B cell (primary cell): ENCODE measurements around the gene GMPPA. TPM values are rescaled to one million over a fixed set of nuclear protein-coding genes. Genes with fewer than 3 reads are reported as not detected.

Source experiments
- ATAC-seq: fragments of 200-7000 bp; cut with Tn5 transposase; one replicate; pipeline ENCODE4 v1.10.0; 2021; ENCODE audit warnings: low read depth, mild to moderate bottlenecking, moderate number of reproducible peaks, moderate library complexity
- CTCF ChIA-PET: fragments of 350-600 bp; sonication (Branson Sonifier 250); formaldehyde crosslinking; loops from one replicate; lab custom pipeline; 2021; ENCODE audit warnings: antibody characterized with exemption, inconsistent platforms; lab: Charles Lee
- POLR2A ChIA-PET: fragments of 350-600 bp; sonication (Branson Sonifier 250); formaldehyde crosslinking; loops from one replicate; lab custom pipeline; 2021; ENCODE audit warnings: antibody characterized with exemption; lab: Charles Lee
- DNase-seq: peaks from one replicate; pipeline ENCODE4 v3.0.0; 2013
- H2AFZ ChIP-seq: 2 replicates; pipeline ENCODE4 v1.6.1; 2012; ENCODE audit warnings: mild to moderate bottlenecking, low read depth, low read length; ENCODE audit not compliant: insufficient read depth, poor library complexity, severe bottlenecking
- H3K27ac ChIP-seq, 2 donors: 1 replicate in 1 of 2; 2 replicates in 1 of 2; pipeline ENCODE4 v1.5.1; 2012 to 2013; ENCODE audit warnings: low read length in 2 of 2, mild to moderate bottlenecking in 2 of 2, moderate library complexity in 1 of 2
- H3K27me3 ChIP-seq, 4 experiments: fragments of 200-600 bp in 1 of 4; sonication (generic) in 1 of 4; replicated peaks in 1 of 4; 1 replicate in 2 of 4; 2 replicates in 2 of 4; pipeline versions ENCODE4 v1.6.1 to v1.7.0; 2013 to 2016; ENCODE audit warnings: low read length in 3 of 4, mild to moderate bottlenecking in 2 of 4, mixed read lengths in 1 of 4, moderate library complexity in 1 of 4; ENCODE audit not compliant: insufficient read depth in 4 of 4, control insufficient read depth in 3 of 4; ENCODE audit errors: control extremely low read depth in 1 of 4
- H3K36me3 ChIP-seq, 2 experiments: replicated peaks in 1 of 2; 1 replicate in 1 of 2; 2 replicates in 1 of 2; pipeline versions ENCODE4 v1.6.1 to v1.7.1; 2013; ENCODE audit warnings: low read length in 1 of 2; ENCODE audit not compliant: insufficient read depth in 2 of 2, control insufficient read depth in 1 of 2; ENCODE audit errors: control extremely low read depth in 1 of 2, extremely low read depth in 1 of 2
- H3K4me1 ChIP-seq, 2 donors: fragments of 200-600 bp in 1 of 2; sonication (generic) in 1 of 2; 1 replicate in 1 of 2; 2 replicates in 1 of 2; pipeline versions ENCODE4 v1.5.1 to v1.6.1; 2013 to 2017; ENCODE audit warnings: low read length in 2 of 2; ENCODE audit not compliant: control insufficient read depth in 2 of 2, insufficient read depth in 2 of 2
- H3K4me2 ChIP-seq: replicated peaks from 2 replicates; pipeline ENCODE3; 2012; ENCODE audit warnings: mild to moderate bottlenecking, low read depth, low read length; ENCODE audit not compliant: poor library complexity, severe bottlenecking
- H3K4me3 ChIP-seq, 5 experiments: fragments of 200-600 bp in 1 of 5; sonication (generic) in 1 of 5; 1 replicate in 3 of 5; 2 replicates in 2 of 5; pipeline versions ENCODE4 v1.5.1 to v1.7.0; 2011 to 2016; ENCODE audit warnings: low read length in 4 of 5, mild to moderate bottlenecking in 4 of 5, low read depth in 2 of 5, control low read depth in 1 of 5, moderate library complexity in 1 of 5; ENCODE audit not compliant: insufficient read depth in 1 of 5; ENCODE audit errors: control extremely low read depth in 1 of 5, extremely low read depth in 1 of 5
- H3K79me2 ChIP-seq: fragments of 200-600 bp; sonication (generic); one replicate; pipeline ENCODE4 v1.6.0; 2016; ENCODE audit warnings: low read length; ENCODE audit not compliant: control insufficient read depth, insufficient read depth
- H3K9ac ChIP-seq: fragments of 200-600 bp; sonication (generic); 2 replicates; pipeline ENCODE4 v1.6.1; 2017; ENCODE audit warnings: mild to moderate bottlenecking, low read length, moderate library complexity
- H3K9me3 ChIP-seq, 3 donors: one replicate each; pipeline versions ENCODE4 v1.6.1 to v1.7.1; 2013; ENCODE audit warnings: low read length in 2 of 3; ENCODE audit not compliant: control insufficient read depth in 2 of 3, insufficient read depth in 1 of 3; ENCODE audit errors: control extremely low read depth in 1 of 3
- H4K20me1 ChIP-seq: 2 replicates; pipeline ENCODE4 v1.6.0; 2012; ENCODE audit warnings: mild to moderate bottlenecking, low read length; ENCODE audit not compliant: insufficient read depth, control insufficient read depth, poor library complexity, severe bottlenecking
- H3K27ac Mint-ChIP-seq: one replicate; pipeline ENCODE4 v1.8.0; 2021; ENCODE audit warnings: mixed read lengths
- H3K27me3 Mint-ChIP-seq: one replicate; pipeline ENCODE4 v1.8.0; 2021; ENCODE audit warnings: mixed read lengths
- H3K4me1 Mint-ChIP-seq: one replicate; pipeline ENCODE4 v1.8.0; 2021; ENCODE audit warnings: mixed read lengths
- H3K4me3 Mint-ChIP-seq: one replicate; pipeline ENCODE4 v1.8.0; 2021; ENCODE audit warnings: mixed read lengths
- H3K9me3 Mint-ChIP-seq: one replicate; pipeline ENCODE4 v1.8.0; 2022; ENCODE audit warnings: mixed read lengths; ENCODE audit not compliant: insufficient read depth
- CTCF ChIP-seq: fragments of 200-600 bp; IDR thresholded peaks from one replicate; pipeline ENCODE4 v1.8.0; 2022; ENCODE audit warnings: antibody characterized with exemption, mild to moderate bottlenecking
- EZH2 ChIP-seq: IDR thresholded peaks from 2 replicates; pipeline ENCODE4 v1.6.1; 2012; ENCODE audit warnings: borderline replicate concordance, low read depth, mild to moderate bottlenecking, moderate library complexity, low read length; ENCODE audit not compliant: insufficient read depth, poor library complexity, severe bottlenecking
- WGBS: methylation state at CpG from one replicate; pipeline ENCODE4 v1.1.5; 2013; ENCODE audit warnings: missing lambda C conversion rate; ENCODE audit not compliant: insufficient coverage; 5-methylcytosine and 5-hydroxymethylcytosine counted together
- intact Hi-C: fragments of 100-400 bp; cut with micrococcal nuclease; formaldehyde crosslinking; loops from one replicate; pipeline ENCODE4 v1.10.0; 2022
- polyA plus RNA-seq: library from polyadenylated mRNA; depleted of rRNA; stranded (reverse); fragments of >200 nt; gene quantifications from 2 replicates; pipeline ENCODE4 v1.2.3, GENCODE V29; 2012
- small RNA-seq: library from RNA; depleted of rRNA; stranded (forward); fragments of <200 nt; gene quantifications from one replicate; pipeline ENCODE3, GENCODE V24; 2012; ENCODE audit warnings: low replicate concordance, low read depth; ENCODE audit not compliant: insufficient read length
- total RNA-seq, 2 donors: library from RNA; stranded (reverse); fragments of 120-200 nt in 1 of 2; gene quantifications; 1 replicate in 1 of 2; 2 replicates in 1 of 2; pipeline versions ENCODE4 v1.2.3 to v1.2.4, GENCODE V29; 2013 to 2022

The GMPPA gene
- total and polyA plus RNA-seq, 2 donors (not counting 1 experiment from before 2014, with no cell fraction given) = 27.8 to 67.9 TPM

GRCh38 chr2:219555956-219556355 lies 57.3 kb downstream of the GMPPA start:
- Histone ChIP-seq H3K9ac (no peak overlapping the region), H3K27me3 (peaks cover 0 to 56% (median 21%) of the 10 kb centered on the region in 4 experiments), H4K20me1 (no peaks in the 10 kb centered on the region), H3K4me2 (no peak overlapping the region), H3K4me3 (no peak overlapping the region), H3K4me1 (peaks cover 20 to 27% of the 10 kb centered on the region in 2 donors), H2AFZ (no peak overlapping the region), H3K36me3 (no peaks in the 10 kb centered on the region), H3K79me2 (no peaks in the 10 kb centered on the region), H3K9me3 (peaks cover 0 to 30% (median 0%) of the 10 kb centered on the region in 3 donors), H3K27ac (no peak overlapping the region)
- Mint-ChIP-seq H3K27ac (no peak overlapping the region), H3K4me1 (peaks cover 12% of the 10 kb centered on the region), H3K4me3 (no peak overlapping the region), H3K27me3 (peaks cover 41% of the 10 kb centered on the region), H3K9me3 (no peaks in the 10 kb centered on the region)
- CTCF ChIA-PET = interaction anchor here (0.7 kb wide), 1 partner anchor 106 kb away, joined by 3 read pairs; no protein-coding TSS in a partner anchor
- WGBS = 97% methylated on average over 20 of the region's 20 CpGs
- no peak for DNase-seq
- no peak for ATAC-seq
- POLR2A ChIA-PET = no interaction called here
- intact Hi-C loops = no loop called here
- TF ChIP-seq CTCF (no peak), EZH2 (no peak)

GRCh38 chr2:219556413-219556812 lies 57.7 kb downstream of the GMPPA start:
- peaks cover 40% of the 10 kb centered on the region for H3K27me3 Mint-ChIP-seq
- no peak overlapping the region for H3K27ac Mint-ChIP-seq
- 94% methylated on average over 19 of the region's 19 CpGs for WGBS
- CTCF ChIA-PET = interaction anchor here (0.7 to 0.8 kb wide), 2 partner anchors 7 to 105 kb away, joined by 3 read pairs; no protein-coding TSS in a partner anchor
- no peaks in the 10 kb centered on the region for H3K36me3 ChIP-seq
- TF ChIP-seq CTCF (no peak), EZH2 (no peak)
- peaks cover 18 to 22% of the 10 kb centered on the region in 2 donors for H3K4me1 ChIP-seq
- H3K27ac ChIP-seq = no peak overlapping the region
- no peaks in the 10 kb centered on the region for H3K79me2 ChIP-seq
- no peak overlapping the region for H3K4me3 Mint-ChIP-seq
- H3K9me3 ChIP-seq = peaks cover 0 to 27% (median 0%) of the 10 kb centered on the region in 3 donors
- DNase-seq (no peak), ATAC-seq (no peak)
- no peak overlapping the region for H3K4me3 ChIP-seq
- H2AFZ ChIP-seq = no peak overlapping the region
- POLR2A ChIA-PET = no interaction called here
- peaks cover 0 to 51% (median 19%) of the 10 kb centered on the region in 4 experiments for H3K27me3 ChIP-seq
- no peak overlapping the region for H3K4me2 ChIP-seq
- peaks cover 11% of the 10 kb centered on the region for H3K4me1 Mint-ChIP-seq
- H3K9ac ChIP-seq = no peak overlapping the region
- no peaks in the 10 kb centered on the region for H4K20me1 ChIP-seq
- no peaks in the 10 kb centered on the region for H3K9me3 Mint-ChIP-seq
- intact Hi-C loops = no loop called here

Small RNAs within 50 kb of the gene (small RNA-seq; reads per million reads assigned to genes)
- gene MIR3132 = not detected

Other genes starting within 250 kb of the GMPPA start
- gene TUBA4B, start 245.6 kb upstream of the GMPPA start, total RNA-seq = not detected in 2 replicates
- gene TUBA4B, start 245.6 kb upstream of the GMPPA start, polyA plus RNA-seq = 0.12 TPM in 1 of 2 replicates, not detected in the other
- 196 and 213 TPM in 2 replicates for gene TUBA4A, start 245.0 kb upstream of the GMPPA start, total RNA-seq
- 155 and 338 TPM in 2 replicates for gene TUBA4A, start 245.0 kb upstream of the GMPPA start, polyA plus RNA-seq
- 169 and 184 TPM in 2 replicates for gene DNAJB2, start 219.5 kb upstream of the GMPPA start, total RNA-seq
- gene DNAJB2, start 219.5 kb upstream of the GMPPA start, polyA plus RNA-seq = 127 and 222 TPM in 2 replicates
- gene PTPRN, start 189.5 kb upstream of the GMPPA start, total RNA-seq = not detected in 2 replicates
- gene PTPRN, start 189.5 kb upstream of the GMPPA start, polyA plus RNA-seq = 0.04 and 0.09 TPM in 2 replicates
- not detected in 2 replicates for gene RESP18, start 166.1 kb upstream of the GMPPA start, total RNA-seq
- gene RESP18, start 166.1 kb upstream of the GMPPA start, polyA plus RNA-seq = not detected in 2 replicates
- gene DNPEP, start 111.0 kb upstream of the GMPPA start, total RNA-seq = 91.1 and 91.7 TPM in 2 replicates
- 82.6 and 97.4 TPM in 2 replicates for gene DNPEP, start 111.0 kb upstream of the GMPPA start, polyA plus RNA-seq
- gene DES, start 80.5 kb upstream of the GMPPA start, total RNA-seq = not detected in 2 replicates
- not detected in 2 replicates for gene DES, start 80.5 kb upstream of the GMPPA start, polyA plus RNA-seq
- gene SPEG, start 64.0 kb upstream of the GMPPA start, total RNA-seq = 0.10 and 0.74 TPM in 2 replicates
- gene SPEG, start 64.0 kb upstream of the GMPPA start, polyA plus RNA-seq = 0.03 and 0.95 TPM in 2 replicates
- gene ASIC4, start 15.6 kb downstream of the GMPPA start, total RNA-seq = not detected in 2 replicates
- gene ASIC4, start 15.6 kb downstream of the GMPPA start, polyA plus RNA-seq = 0.03 TPM in 1 of 2 replicates, not detected in the other
- gene CHPF, start 44.9 kb downstream of the GMPPA start, total RNA-seq = 1.2 and 1.3 TPM in 2 replicates
- 5.2 and 8.7 TPM in 2 replicates for gene CHPF, start 44.9 kb downstream of the GMPPA start, polyA plus RNA-seq
- 0.39 TPM in 1 of 2 replicates, not detected in the other for gene TMEM198, start 45.1 kb downstream of the GMPPA start, total RNA-seq
- 1.1 and 2.3 TPM in 2 replicates for gene TMEM198, start 45.1 kb downstream of the GMPPA start, polyA plus RNA-seq
- not detected in 2 replicates for gene OBSL1, start 72.6 kb downstream of the GMPPA start, total RNA-seq
- gene OBSL1, start 72.6 kb downstream of the GMPPA start, polyA plus RNA-seq = 0.12 TPM in 1 of 2 replicates, not detected in the other
- not detected in 2 replicates for gene INHA, start 73.4 kb downstream of the GMPPA start, total RNA-seq
- not detected in 2 replicates for gene INHA, start 73.4 kb downstream of the GMPPA start, polyA plus RNA-seq
- gene STK11IP, start 99.0 kb downstream of the GMPPA start, total RNA-seq = 55.6 and 60.8 TPM in 2 replicates
- 46.8 and 60.3 TPM in 2 replicates for gene STK11IP, start 99.0 kb downstream of the GMPPA start, polyA plus RNA-seq
- gene SLC4A3, start 128.7 kb downstream of the GMPPA start, total RNA-seq = not detected in 2 replicates
- gene SLC4A3, start 128.7 kb downstream of the GMPPA start, polyA plus RNA-seq = 0.04 and 0.16 TPM in 2 replicates